BLaER1 treated with 17β-estradiol and CSF1 and Interleukin-3, amounts not matched to agents 10 nM and 100 nM (cell line): Measurements from ENCODE around the gene TMEM63C.

Source experiments
- H3K27ac ChIP-seq, 11 experiments: shearing (Covaris generic); formaldehyde crosslinking; 2 replicates each; pipeline ENCODE4 v1.8.1; 2022
- H3K27me3 ChIP-seq, 11 experiments: shearing (Covaris generic); formaldehyde crosslinking; 2 replicates each; pipeline ENCODE4 v1.8.1; 2022
- H3K36me3 ChIP-seq, 11 experiments: shearing (Covaris generic); formaldehyde crosslinking; 2 replicates each; pipeline ENCODE4 v1.8.1; 2022
- H3K4me1 ChIP-seq, 10 experiments: shearing (Covaris generic); formaldehyde crosslinking; 2 replicates each; pipeline ENCODE4 v1.8.1; 2022
- H3K4me2 ChIP-seq, 11 experiments: shearing (Covaris generic); formaldehyde crosslinking; 2 replicates each; pipeline ENCODE4 v1.8.1; 2022
- H3K4me3 ChIP-seq, 10 experiments: shearing (Covaris generic); formaldehyde crosslinking; 2 replicates each; pipeline ENCODE4 v1.8.1; 2022
- H3K9ac ChIP-seq, 11 experiments: shearing (Covaris generic); formaldehyde crosslinking; 2 replicates each; pipeline ENCODE4 v1.8.1; 2022
- H3K9me3 ChIP-seq, 11 experiments: shearing (Covaris generic); formaldehyde crosslinking; replicated peaks in 1 of 11; 2 replicates each; pipeline ENCODE4 v1.8.1; 2022
- H4K20me1 ChIP-seq, 11 experiments: shearing (Covaris generic); formaldehyde crosslinking; 2 replicates each; pipeline ENCODE4 v1.8.1; 2022
- Cebpa-rat ChIP-seq, 11 experiments: shearing (Covaris generic); IDR thresholded peaks; 2 replicates each; pipeline ENCODE4 v1.8.1; 2022

The TMEM63C gene

GRCh38 chr14:77208979-77209318 is 27.4 kb downstream of the TMEM63C start:
- no peak overlapping the region for H3K4me2 ChIP-seq
- peaks cover 0 to 10% (median 0%) of the 10 kb centered on the region in 11 experiments; a peak in 8 of 22 replicates for H3K36me3 ChIP-seq
- H3K27me3 ChIP-seq, result no peaks in the 10 kb centered on the region
- peaks cover 5 to 88% (median 62%) of the 10 kb centered on the region in 11 experiments; a peak in 18 of 22 replicates for H4K20me1 ChIP-seq
- TF ChIP-seq Cebpa-rat (IDR thresholded peaks at IDR 0.05), result no peak
- H3K9ac ChIP-seq, result no peak overlapping the region
- H3K27ac ChIP-seq, result no peak overlapping the region
- H3K9me3 ChIP-seq, result no peaks in the 10 kb centered on the region
- peaks cover 0 to 8% (median 2%) of the 10 kb centered on the region in 10 experiments; a peak in 9 of 20 replicates for H3K4me1 ChIP-seq
- H3K4me3 ChIP-seq, result no peak overlapping the region

DNA sequence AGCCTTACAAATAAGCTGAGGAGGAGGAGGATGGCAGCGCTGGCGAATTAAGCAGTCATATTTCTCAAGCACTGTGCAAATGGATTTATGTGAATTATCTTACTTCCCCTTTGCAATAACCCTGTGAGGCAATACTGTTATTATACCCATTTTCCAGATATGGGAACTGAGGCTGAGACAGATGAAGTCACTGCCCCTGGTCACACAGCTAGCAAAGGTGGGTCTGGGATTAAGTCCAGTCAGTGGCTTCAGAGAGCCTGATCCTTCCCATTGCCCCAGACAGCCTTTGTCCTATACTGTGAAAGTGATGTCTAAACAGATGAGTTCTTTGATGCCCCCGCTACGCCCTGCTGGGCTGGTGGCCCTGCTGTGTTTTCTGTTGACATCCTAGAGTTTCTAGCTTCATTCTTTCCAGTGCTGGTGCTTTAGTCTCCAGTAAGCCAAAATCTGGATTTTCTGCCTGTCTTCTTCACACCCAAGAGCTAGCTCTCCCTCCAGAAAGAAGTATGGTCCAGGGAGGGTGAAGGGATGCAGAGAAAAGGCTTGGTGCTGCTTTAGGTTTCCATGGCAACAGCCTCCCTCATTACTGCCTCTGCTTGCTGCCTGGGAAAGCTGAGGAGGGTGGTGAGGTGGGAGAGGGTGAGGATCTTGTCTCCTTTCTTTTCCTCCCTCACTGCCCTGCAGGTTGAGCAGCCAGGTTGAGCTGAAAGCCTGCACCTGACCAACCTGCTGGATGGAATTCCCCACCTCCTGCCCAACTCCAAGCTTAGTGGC is 30.7 kb downstream of the TMEM63C start:
- TF ChIP-seq Cebpa-rat (IDR thresholded peaks at IDR 0.05), result no peak
- Histone ChIP-seq H4K20me1 (peaks cover 5 to 66% (median 52%) of the 10 kb centered on the region in 11 experiments; a peak in 18 of 22 replicates), H3K36me3 (peaks cover 0 to 10% (median 4%) of the 10 kb centered on the region in 11 experiments; a peak in 9 of 22 replicates), H3K27me3 (no peaks in the 10 kb centered on the region), H3K4me1 (peaks cover 0 to 13% (median 7%) of the 10 kb centered on the region in 10 experiments; a peak in 9 of 20 replicates), H3K27ac (no peak overlapping the region), H3K4me2 (no peak overlapping the region), H3K9ac (no peak overlapping the region), H3K9me3 (no peaks in the 10 kb centered on the region), H3K4me3 (no peak overlapping the region)

- peaks cover 0 to 13% (median 7%) of the 10 kb centered on the region in 10 experiments; a peak in 9 of 20 replicates for H3K4me1 ChIP-seq
- H3K27me3 ChIP-seq, result no peaks in the 10 kb centered on the region
- no peak overlapping the region for H3K27ac ChIP-seq
- H3K9me3 ChIP-seq, result no peaks in the 10 kb centered on the region
- H3K4me3 ChIP-seq, result no peak overlapping the region
- H4K20me1 ChIP-seq, result peaks cover 5 to 59% (median 47%) of the 10 kb centered on the region in 11 experiments; a peak in 18 of 22 replicates
- peaks cover 0 to 10% (median 4%) of the 10 kb centered on the region in 11 experiments; a peak in 9 of 22 replicates for H3K36me3 ChIP-seq
- no peak overlapping the region for H3K9ac ChIP-seq
- H3K4me2 ChIP-seq, result peak overlapping the region in 1 of 11 experiments; percentile 3; a peak in 1 of 22 replicates
- TF ChIP-seq Cebpa-rat (IDR thresholded peaks at IDR 0.05), result no peak
These were observed 31.5 kb downstream of the TMEM63C start for GRCh38 chr14:77212943-77213678.

DNA sequence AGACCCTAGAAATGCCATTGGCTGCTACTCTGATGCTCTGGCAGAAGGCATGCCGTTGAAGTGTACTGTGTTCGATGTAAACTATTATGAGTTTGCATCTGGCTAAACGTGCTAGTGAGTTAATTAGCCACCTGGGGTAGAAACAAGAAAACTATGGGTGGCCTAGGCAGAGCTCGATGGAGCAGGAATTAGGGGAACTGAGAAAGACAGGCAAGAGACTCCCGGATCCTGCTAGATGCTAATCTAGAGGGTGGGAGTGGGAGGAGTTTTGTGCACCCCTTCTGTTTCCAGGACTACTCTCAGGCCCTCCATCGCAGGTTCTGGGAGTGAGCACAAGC is 32.0 kb downstream of the TMEM63C start:
- peaks cover 0 to 13% (median 7%) of the 10 kb centered on the region in 10 experiments; a peak in 9 of 20 replicates for H3K4me1 ChIP-seq
- H3K4me2 ChIP-seq, result no peak overlapping the region
- H3K27me3 ChIP-seq, result no peaks in the 10 kb centered on the region
- H3K9ac ChIP-seq, result no peak overlapping the region
- H3K36me3 ChIP-seq, result peaks cover 0 to 10% (median 4%) of the 10 kb centered on the region in 11 experiments; a peak in 9 of 22 replicates
- H3K9me3 ChIP-seq, result no peaks in the 10 kb centered on the region
- H3K27ac ChIP-seq, result no peak overlapping the region
- TF ChIP-seq Cebpa-rat (IDR thresholded peaks at IDR 0.05), result no peak
- H3K4me3 ChIP-seq, result no peak overlapping the region
- H4K20me1 ChIP-seq, result peaks cover 5 to 54% (median 42%) of the 10 kb centered on the region in 11 experiments; a peak in 16 of 22 replicates

GRCh38 chr14:77214216-77214615 is 32.6 kb downstream of the TMEM63C start:
- Histone ChIP-seq H3K4me2 (no peak overlapping the region), H4K20me1 (peaks cover 4 to 49% (median 36%) of the 10 kb centered on the region in 11 experiments; a peak in 16 of 22 replicates), H3K36me3 (peaks cover 0 to 10% (median 4%) of the 10 kb centered on the region in 11 experiments; a peak in 9 of 22 replicates), H3K4me1 (peaks cover 0 to 13% (median 7%) of the 10 kb centered on the region in 10 experiments; a peak in 9 of 20 replicates), H3K27me3 (no peaks in the 10 kb centered on the region), H3K9me3 (no peaks in the 10 kb centered on the region), H3K27ac (no peak overlapping the region), H3K4me3 (no peak overlapping the region), H3K9ac (no peak overlapping the region)
- no peak for TF ChIP-seq Cebpa-rat (IDR thresholded peaks at IDR 0.05)

DNA sequence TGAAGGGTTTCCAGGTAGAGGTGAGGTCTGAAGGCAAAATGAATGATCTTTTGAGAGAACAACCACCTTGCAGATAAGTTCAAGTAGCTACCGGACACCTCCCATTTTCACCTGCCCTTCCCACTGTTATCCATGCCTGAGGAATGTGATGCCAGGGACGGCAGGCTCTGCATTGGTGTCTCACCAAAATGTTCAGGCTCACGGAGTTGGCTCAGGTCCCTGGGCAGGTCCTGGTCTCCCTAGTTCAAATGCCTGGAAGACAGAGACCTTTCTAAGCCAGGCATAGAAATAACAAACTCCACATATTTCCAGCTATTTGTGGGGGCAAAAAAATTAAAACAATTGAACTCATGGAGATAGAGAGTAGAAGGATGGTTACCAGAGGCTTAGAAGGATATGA is 36.0 kb downstream of the TMEM63C start:
- no peak overlapping the region for H3K27ac ChIP-seq
- no peaks in the 10 kb centered on the region for H3K9me3 ChIP-seq
- no peak for TF ChIP-seq Cebpa-rat (IDR thresholded peaks at IDR 0.05)
- H3K27me3 ChIP-seq, result no peaks in the 10 kb centered on the region
- H3K36me3 ChIP-seq, result peaks cover 0 to 10% (median 4%) of the 10 kb centered on the region in 11 experiments; a peak in 9 of 22 replicates
- no peak overlapping the region for H3K4me2 ChIP-seq
- H3K4me1 ChIP-seq, result peaks cover 0 to 32% (median 13%) of the 10 kb centered on the region in 10 experiments; a peak in 13 of 20 replicates
- peaks cover 0 to 22% (median 9%) of the 10 kb centered on the region in 11 experiments; a peak in 9 of 22 replicates for H4K20me1 ChIP-seq
- no peak overlapping the region for H3K9ac ChIP-seq
- H3K4me3 ChIP-seq, result no peak overlapping the region

DNA sequence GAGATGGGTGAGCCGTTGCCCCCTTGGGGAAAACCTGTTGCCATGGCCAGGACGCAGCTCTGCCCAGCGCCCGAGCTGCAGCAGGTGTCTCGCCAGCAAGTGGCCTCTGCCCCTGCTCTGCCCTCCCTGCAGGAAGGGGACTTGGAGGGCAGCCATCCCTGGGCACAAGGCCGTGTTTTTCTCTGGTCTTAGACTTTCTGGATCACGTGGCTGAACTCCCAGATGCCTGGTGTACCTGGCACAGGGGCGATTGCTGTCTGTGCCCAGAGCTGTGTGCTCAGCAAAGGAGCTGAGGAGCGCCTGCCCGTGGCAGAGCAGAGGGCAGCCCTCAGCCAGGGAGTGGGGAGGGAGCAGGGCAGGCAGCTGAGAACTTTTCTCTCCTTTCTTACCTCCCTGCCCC is 38.0 kb downstream of the TMEM63C start:
- H3K9me3 ChIP-seq, result no peaks in the 10 kb centered on the region
- no peak overlapping the region; a peak in 1 of 22 replicates for H3K9ac ChIP-seq
- H3K27me3 ChIP-seq, result no peaks in the 10 kb centered on the region
- no peak for TF ChIP-seq Cebpa-rat (IDR thresholded peaks at IDR 0.05)
- peaks cover 0 to 5% (median 0%) of the 10 kb centered on the region in 11 experiments; a peak in 7 of 22 replicates for H3K36me3 ChIP-seq
- H3K4me2 ChIP-seq, result no peak overlapping the region
- H4K20me1 ChIP-seq, result peaks cover 0 to 17% (median 0%) of the 10 kb centered on the region in 11 experiments; a peak in 2 of 22 replicates
- no peak overlapping the region for H3K4me3 ChIP-seq
- peaks cover 0 to 52% (median 29%) of the 10 kb centered on the region in 10 experiments; a peak in 17 of 20 replicates for H3K4me1 ChIP-seq
- H3K27ac ChIP-seq, result no peak overlapping the region

- Histone ChIP-seq H3K4me1 (peaks cover 0 to 52% (median 29%) of the 10 kb centered on the region in 10 experiments; a peak in 17 of 20 replicates), H3K27ac (no peak overlapping the region), H3K9ac (no peak overlapping the region), H4K20me1 (peaks cover 0 to 17% (median 0%) of the 10 kb centered on the region in 11 experiments; a peak in 2 of 22 replicates), H3K36me3 (peaks cover 0 to 7% (median 0%) of the 10 kb centered on the region in 11 experiments; a peak in 5 of 22 replicates), H3K9me3 (no peaks in the 10 kb centered on the region), H3K4me2 (no peak overlapping the region; a peak in 3 of 22 replicates), H3K27me3 (no peaks in the 10 kb centered on the region), H3K4me3 (no peak overlapping the region)
- TF ChIP-seq Cebpa-rat (IDR thresholded peaks at IDR 0.05), result no peak
These were observed 38.8 kb downstream of the TMEM63C start for GRCh38 chr14:77220246-77221017.
